GM18858 (cell line): ENCODE results near the gene STPG4.

Source experiments
- ATAC-seq: cut with Tn5 transposase; IDR thresholded peaks from one replicate; pipeline ENCODE4 v1.9.1; 2021; ENCODE audit not compliant: unreplicated experiment

Gene STPG4

GRCh38 chr2:47037678-47038077 lies 117.4 kb downstream of the STPG4 start:
- no peak for ATAC-seq
